Tibial nerve (tissue), 4 donors: ENCODE data around the gene PLEKHO2.

Experiments used
- EP300 ChIP-seq, 2 donors: sonication (generic); formaldehyde crosslinking; IDR thresholded peaks; one replicate each; pipeline ENCODE4 v1.6.1; 2017; ENCODE audit warnings: antibody characterized with exemption in 2 of 2, mild to moderate bottlenecking in 1 of 2
- POLR2A ChIP-seq, 2 donors: fragments of 450-650 bp; IDR thresholded peaks; one replicate each; pipeline ENCODE4 v1.6.1; 2017; ENCODE audit warnings: antibody characterized with exemption in 2 of 2, mild to moderate bottlenecking in 2 of 2, moderate library complexity in 2 of 2
- TF ChIP-seq, protein P1 (sequence below), 5 experiments: fragments of 200-600 bp in 3 of 5; fragments of 450-650 bp in 2 of 5; sonication (generic) in 3 of 5; IDR thresholded peaks; one replicate each; pipeline ENCODE4 v1.5.1; 2016 to 2019; ENCODE audit warnings: antibody characterized with exemption in 5 of 5, mild to moderate bottlenecking in 3 of 5, moderate library complexity in 2 of 5

DNA sequence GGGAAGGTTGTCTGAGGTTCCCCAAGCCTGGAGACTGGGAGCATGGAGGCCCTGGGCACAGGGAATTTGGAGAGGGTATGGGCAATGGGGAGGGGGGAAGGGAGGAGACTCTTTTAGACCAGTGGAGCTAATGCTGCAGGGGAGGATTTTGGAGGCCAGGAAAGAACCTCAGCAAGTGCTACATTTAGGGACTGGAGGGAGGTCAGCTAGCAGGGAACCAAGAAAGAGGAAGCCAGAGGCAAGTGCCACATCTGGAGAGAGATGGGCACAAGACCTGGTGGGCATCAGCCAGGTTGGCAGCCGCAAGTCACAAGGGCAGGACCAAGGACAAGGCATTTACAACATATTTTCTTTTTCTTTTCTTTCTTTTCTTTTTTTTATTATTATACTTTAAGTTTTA lies 20.7 kb downstream of the PLEKHO2 start:
- TF ChIP-seq, protein P1, sequence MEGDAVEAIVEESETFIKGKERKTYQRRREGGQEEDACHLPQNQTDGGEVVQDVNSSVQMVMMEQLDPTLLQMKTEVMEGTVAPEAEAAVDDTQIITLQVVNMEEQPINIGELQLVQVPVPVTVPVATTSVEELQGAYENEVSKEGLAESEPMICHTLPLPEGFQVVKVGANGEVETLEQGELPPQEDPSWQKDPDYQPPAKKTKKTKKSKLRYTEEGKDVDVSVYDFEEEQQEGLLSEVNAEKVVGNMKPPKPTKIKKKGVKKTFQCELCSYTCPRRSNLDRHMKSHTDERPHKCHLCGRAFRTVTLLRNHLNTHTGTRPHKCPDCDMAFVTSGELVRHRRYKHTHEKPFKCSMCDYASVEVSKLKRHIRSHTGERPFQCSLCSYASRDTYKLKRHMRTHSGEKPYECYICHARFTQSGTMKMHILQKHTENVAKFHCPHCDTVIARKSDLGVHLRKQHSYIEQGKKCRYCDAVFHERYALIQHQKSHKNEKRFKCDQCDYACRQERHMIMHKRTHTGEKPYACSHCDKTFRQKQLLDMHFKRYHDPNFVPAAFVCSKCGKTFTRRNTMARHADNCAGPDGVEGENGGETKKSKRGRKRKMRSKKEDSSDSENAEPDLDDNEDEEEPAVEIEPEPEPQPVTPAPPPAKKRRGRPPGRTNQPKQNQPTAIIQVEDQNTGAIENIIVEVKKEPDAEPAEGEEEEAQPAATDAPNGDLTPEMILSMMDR (IDR thresholded peaks at IDR 0.05) = no peak
- TF ChIP-seq POLR2A (IDR thresholded peaks at IDR 0.05) (no peak), EP300 (IDR thresholded peaks at IDR 0.05) (no peak)
